Sigmoid colon (tissue), 4 donors: ENCODE results near the gene CISD3.
A peak's percentile ranks its signal among the peaks of the same experiment; 100 is the strongest.

ENCODE experiments used
- EP300 ChIP-seq, 4 donors: sonication (generic); formaldehyde crosslinking; IDR thresholded peaks; one replicate each; pipeline ENCODE4 v1.6.1; 2017; ENCODE audit warnings: antibody characterized with exemption in 4 of 4
- POLR2A ChIP-seq, 2 donors: fragments of 450-650 bp; IDR thresholded peaks; one replicate each; pipeline ENCODE4 v1.6.1; 2016; ENCODE audit warnings: antibody characterized with exemption in 2 of 2, mild to moderate bottlenecking in 2 of 2, moderate library complexity in 2 of 2
- POLR2AphosphoS5 ChIP-seq, 4 donors: sonication (generic); formaldehyde crosslinking; IDR thresholded peaks; one replicate each; pipeline ENCODE4 v1.6.1; 2017; ENCODE audit warnings: antibody characterized with exemption in 4 of 4
- TF ChIP-seq, protein P1 (sequence below), 4 experiments: fragments of 450-650 bp in 3 of 4; fragments of 200-600 bp in 1 of 4; IDR thresholded peaks; one replicate each; pipeline ENCODE4 v1.5.1; 2016 to 2019; ENCODE audit warnings: antibody characterized with exemption in 4 of 4, mild to moderate bottlenecking in 3 of 4, moderate library complexity in 2 of 4

DNA sequence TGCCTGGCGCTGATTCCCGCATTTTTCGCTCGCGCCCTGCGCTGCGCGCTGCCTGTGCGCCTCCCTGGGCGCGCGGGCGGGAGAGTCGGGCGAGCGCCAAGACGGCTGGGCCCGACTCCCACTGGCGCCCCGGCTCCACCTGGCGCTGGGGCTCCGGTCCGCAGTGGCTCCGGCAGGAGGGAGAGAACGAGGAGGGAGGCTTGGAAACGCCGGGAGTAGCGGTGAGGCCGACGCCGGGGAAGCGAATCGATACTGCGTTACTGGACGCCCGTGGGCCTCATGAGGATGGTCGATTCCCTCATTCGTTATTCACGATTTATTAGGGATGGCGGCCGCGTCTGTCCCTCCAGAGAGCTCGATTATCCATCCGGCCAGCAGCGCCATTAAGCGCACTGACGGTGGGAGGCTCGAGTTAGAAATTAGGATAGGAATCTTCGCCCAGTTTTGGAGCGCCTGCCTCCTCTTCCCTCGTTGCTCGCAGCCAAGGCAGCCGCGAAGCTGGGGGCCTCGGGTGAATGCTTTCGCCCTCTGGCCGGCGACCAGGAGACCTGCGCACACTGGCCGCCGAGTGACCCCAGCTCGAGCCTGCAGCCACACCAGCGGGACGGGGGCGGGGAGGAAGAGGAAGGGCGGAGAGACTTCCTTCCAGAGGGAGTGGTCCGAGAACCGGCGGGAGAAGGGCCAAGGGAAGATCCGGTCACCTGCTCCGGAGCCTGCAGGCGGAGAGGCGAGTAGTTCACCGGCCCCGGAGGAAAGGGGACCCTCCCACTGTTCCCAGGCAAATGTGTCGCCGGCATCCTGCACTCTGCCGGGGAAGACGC, 19.3 kb downstream of the CISD3 start:
- TF ChIP-seq, protein P1, sequence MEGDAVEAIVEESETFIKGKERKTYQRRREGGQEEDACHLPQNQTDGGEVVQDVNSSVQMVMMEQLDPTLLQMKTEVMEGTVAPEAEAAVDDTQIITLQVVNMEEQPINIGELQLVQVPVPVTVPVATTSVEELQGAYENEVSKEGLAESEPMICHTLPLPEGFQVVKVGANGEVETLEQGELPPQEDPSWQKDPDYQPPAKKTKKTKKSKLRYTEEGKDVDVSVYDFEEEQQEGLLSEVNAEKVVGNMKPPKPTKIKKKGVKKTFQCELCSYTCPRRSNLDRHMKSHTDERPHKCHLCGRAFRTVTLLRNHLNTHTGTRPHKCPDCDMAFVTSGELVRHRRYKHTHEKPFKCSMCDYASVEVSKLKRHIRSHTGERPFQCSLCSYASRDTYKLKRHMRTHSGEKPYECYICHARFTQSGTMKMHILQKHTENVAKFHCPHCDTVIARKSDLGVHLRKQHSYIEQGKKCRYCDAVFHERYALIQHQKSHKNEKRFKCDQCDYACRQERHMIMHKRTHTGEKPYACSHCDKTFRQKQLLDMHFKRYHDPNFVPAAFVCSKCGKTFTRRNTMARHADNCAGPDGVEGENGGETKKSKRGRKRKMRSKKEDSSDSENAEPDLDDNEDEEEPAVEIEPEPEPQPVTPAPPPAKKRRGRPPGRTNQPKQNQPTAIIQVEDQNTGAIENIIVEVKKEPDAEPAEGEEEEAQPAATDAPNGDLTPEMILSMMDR (IDR thresholded peaks at IDR 0.05): no peak
- TF ChIP-seq POLR2AphosphoS5 (IDR thresholded peaks at IDR 0.05) (peak; percentile 50 to 76 (median 72)), POLR2A (IDR thresholded peaks at IDR 0.05) (peak; percentile 51 to 52), EP300 (IDR thresholded peaks at IDR 0.05) (peak in 1 of 4 donors; percentile 33)
